HCT116 (cell line): Measurements from ENCODE around the gene ALX4. TPM values are rescaled to one million over a fixed set of nuclear protein-coding genes. Genes with fewer than 3 reads are reported as not detected.

Source experiments
- ATAC-seq: fragments of 200-7000 bp; cut with Tn5 transposase; 2 replicates; pipeline ENCODE4 v1.9.1; 2020; ENCODE audit warnings: mild to moderate bottlenecking, moderate library complexity
- BruUV-seq: library from RNA; stranded (reverse); fragments of 400-500 nt; replicated peaks from 2 replicates; lab custom pipeline; 2021; lab: Mats Ljungman, UMichigan
- CTCF ChIA-PET: fragments of 300-600 bp; sonication (Branson Sonifier 250); formaldehyde crosslinking; loops from one replicate; lab custom pipeline; 2021; ENCODE audit warnings: antibody characterized with exemption; lab: Charles Lee
- POLR2A ChIA-PET: fragments of 300-600, 350-600 bp; sonication (Branson Sonifier 250); formaldehyde crosslinking; loops from one replicate; lab custom pipeline; 2021; ENCODE audit warnings: antibody characterized with exemption; lab: Charles Lee
- RAD21 ChIA-PET, 2 experiments: fragments of 300-600 bp; sonication (Branson Sonifier 250); formaldehyde crosslinking; loops; one replicate each; lab custom pipeline; 2023; ENCODE audit warnings: low total read pairs in 2 of 2; ENCODE audit not compliant: uncharacterized antibody in 2 of 2, unreplicated experiment in 2 of 2, low non-redundant PET in 1 of 2; lab: Charles Lee
- DNase-seq: peaks from one replicate; pipeline ENCODE4 v3.0.0-alpha.2; 2010; ENCODE audit warnings: low read depth, low spot score
- H2AFZ ChIP-seq: fragments of 200-600 bp; shearing (Covaris generic), sonication (generic); 2 replicates; pipeline ENCODE4 v1.6.1; 2017; ENCODE audit warnings: low read depth, mixed run types, mixed read lengths, antibody characterized with exemption, low read length; ENCODE audit not compliant: poor library complexity, severe bottlenecking
- H3K27ac ChIP-seq: 2 replicates; pipeline ENCODE4 v1.5.1; 2012; ENCODE audit warnings: low read depth, low read length
- H3K27me3 ChIP-seq: fragments of 200-600 bp; sonication (generic); 2 replicates; pipeline ENCODE4 v1.6.1; 2016; ENCODE audit warnings: mixed run types, low read length, mixed read lengths; ENCODE audit not compliant: insufficient read depth
- H3K36me3 ChIP-seq, 2 experiments: fragments of 200-500 bp in 1 of 2; fragments of 200-600 bp in 1 of 2; sonication (Bioruptor generic) in 1 of 2; sonication (generic) in 1 of 2; 2 replicates each; pipeline versions ENCODE4 v1.5.1 to v1.6.1; 2014 to 2016; ENCODE audit warnings: low read length in 2 of 2, inconsistent platforms in 1 of 2, mixed read lengths in 1 of 2, mixed run types in 1 of 2; ENCODE audit not compliant: insufficient read depth in 2 of 2, control insufficient read depth in 1 of 2
- H3K4me1 ChIP-seq, 2 experiments: fragments of 200-600 bp in 1 of 2; sonication (generic) in 1 of 2; 2 replicates each; pipeline versions ENCODE4 v1.5.1 to v1.6.1; 2012 to 2017; ENCODE audit warnings: low read length in 2 of 2, inconsistent platforms in 1 of 2, mild to moderate bottlenecking in 1 of 2, mixed read lengths in 1 of 2, mixed run types in 1 of 2, moderate library complexity in 1 of 2; ENCODE audit not compliant: insufficient read depth in 2 of 2, control insufficient read depth in 1 of 2
- H3K4me2 ChIP-seq: fragments of 200-600 bp; sonication (generic); 2 replicates; pipeline ENCODE4 v1.6.1; 2017; ENCODE audit warnings: mixed run types, low read length, mixed read lengths
- H3K4me3 ChIP-seq, 2 experiments: fragments of 200-600 bp in 1 of 2; sonication (generic) in 1 of 2; replicated peaks in 1 of 2; 2 replicates each; pipeline ENCODE4 v1.5.1; 2011 to 2016; ENCODE audit warnings: low read length in 2 of 2, control low read depth in 1 of 2, low read depth in 1 of 2, mild to moderate bottlenecking in 1 of 2, mixed read lengths in 1 of 2, mixed run types in 1 of 2
- H3K79me2 ChIP-seq: fragments of 200-600 bp; sonication (generic); 2 replicates; pipeline ENCODE4 v1.6.1; 2017; ENCODE audit warnings: mild to moderate bottlenecking, mixed run types, low read length, moderate library complexity, mixed read lengths; ENCODE audit not compliant: insufficient read depth
- H3K9ac ChIP-seq: fragments of 200-600 bp; sonication (generic); 2 replicates; pipeline ENCODE4 v1.6.1; 2016; ENCODE audit warnings: low read length, mixed read lengths
- H3K9me2 ChIP-seq: fragments of 200-600 bp; sonication (generic), shearing (Covaris generic); 2 replicates; pipeline ENCODE4 v1.6.1; 2017; ENCODE audit warnings: mixed run types, mild to moderate bottlenecking, moderate library complexity; ENCODE audit not compliant: insufficient read depth
- H3K9me3 ChIP-seq, 2 experiments: fragments of 200-500 bp in 1 of 2; fragments of 200-600 bp in 1 of 2; sonication (Bioruptor generic) in 1 of 2; sonication (generic) in 1 of 2; 2 replicates each; pipeline ENCODE4 v1.6.1; 2014 to 2017; ENCODE audit warnings: low read length in 2 of 2, mixed read lengths in 2 of 2, inconsistent platforms in 1 of 2, low read depth in 1 of 2, mild to moderate bottlenecking in 1 of 2, mixed run types in 1 of 2, moderate library complexity in 1 of 2; ENCODE audit not compliant: control insufficient read depth in 1 of 2, insufficient read depth in 1 of 2
- H4K20me1 ChIP-seq: fragments of 200-600 bp; sonication (generic), shearing (Covaris generic); 2 replicates; pipeline ENCODE4 v1.6.1; 2017; ENCODE audit warnings: mixed run types, mild to moderate bottlenecking, moderate library complexity; ENCODE audit not compliant: insufficient read depth
- CEBPB ChIP-seq: IDR thresholded peaks from 2 replicates; pipeline ENCODE4 v1.6.1; 2012; ENCODE audit warnings: low read depth
- EGR1 ChIP-seq: IDR thresholded peaks from 2 replicates; pipeline ENCODE4 v1.6.1; 2012; ENCODE audit warnings: low read depth
- EZH2 ChIP-seq: fragments of 200-600 bp; sonication (generic); IDR thresholded peaks from 2 replicates; pipeline ENCODE4 v1.6.1; 2017; ENCODE audit warnings: antibody characterized with exemption, mixed run types
- SP1 ChIP-seq: IDR thresholded peaks from 2 replicates; pipeline ENCODE4 v1.6.1; 2012; ENCODE audit warnings: low read depth
- SRF ChIP-seq: IDR thresholded peaks from 2 replicates; pipeline ENCODE4 v1.6.1; 2012; ENCODE audit warnings: low read depth
- TCF7L2 ChIP-seq: IDR thresholded peaks from 2 replicates; pipeline ENCODE4 v1.7.0; 2011; ENCODE audit warnings: borderline replicate concordance, inconsistent platforms; ENCODE audit not compliant: insufficient read depth, insufficient read length; ENCODE audit errors: extremely low read depth
- ZFX ChIP-seq: fragments of 450-650 bp; IDR thresholded peaks from 2 replicates; pipeline ENCODE4 v1.6.1; 2017
- ZNF274 ChIP-seq: fragments of 200-500 bp; sonication (Bioruptor generic); IDR thresholded peaks from 2 replicates; pipeline ENCODE4 v1.6.1; 2014; ENCODE audit warnings: mild to moderate bottlenecking, low read depth, low read length, inconsistent platforms
- intact Hi-C: fragments of 100-400 bp; cut with micrococcal nuclease; formaldehyde crosslinking; loops from 2 replicates; pipeline ENCODE4 v1.10.0; 2022
- total RNA-seq: library from RNA; stranded (reverse); gene quantifications from one replicate; pipeline ENCODE4 v1.2.1, GENCODE V29; 2021; ENCODE audit not compliant: unreplicated experiment
- TF ChIP-seq, protein P1 (sequence below), 3 experiments: fragments of 200-600 bp in 1 of 3; sonication (generic) in 1 of 3; IDR thresholded peaks in 2 of 3; conservative IDR thresholded peaks in 1 of 3; 2 replicates each; pipeline ENCODE4 v1.5.1; 2012 to 2017; ENCODE audit warnings: low read depth in 2 of 3, low read length in 2 of 3, antibody characterized with exemption in 1 of 3, borderline replicate concordance in 1 of 3, control low read depth in 1 of 3, mild to moderate bottlenecking in 1 of 3, mixed read lengths in 1 of 3, mixed run types in 1 of 3, moderate library complexity in 1 of 3; ENCODE audit not compliant: insufficient read depth in 1 of 3

The ALX4 gene
- total RNA-seq, 1 experiment from 2014 or later, result not detected

DNA sequence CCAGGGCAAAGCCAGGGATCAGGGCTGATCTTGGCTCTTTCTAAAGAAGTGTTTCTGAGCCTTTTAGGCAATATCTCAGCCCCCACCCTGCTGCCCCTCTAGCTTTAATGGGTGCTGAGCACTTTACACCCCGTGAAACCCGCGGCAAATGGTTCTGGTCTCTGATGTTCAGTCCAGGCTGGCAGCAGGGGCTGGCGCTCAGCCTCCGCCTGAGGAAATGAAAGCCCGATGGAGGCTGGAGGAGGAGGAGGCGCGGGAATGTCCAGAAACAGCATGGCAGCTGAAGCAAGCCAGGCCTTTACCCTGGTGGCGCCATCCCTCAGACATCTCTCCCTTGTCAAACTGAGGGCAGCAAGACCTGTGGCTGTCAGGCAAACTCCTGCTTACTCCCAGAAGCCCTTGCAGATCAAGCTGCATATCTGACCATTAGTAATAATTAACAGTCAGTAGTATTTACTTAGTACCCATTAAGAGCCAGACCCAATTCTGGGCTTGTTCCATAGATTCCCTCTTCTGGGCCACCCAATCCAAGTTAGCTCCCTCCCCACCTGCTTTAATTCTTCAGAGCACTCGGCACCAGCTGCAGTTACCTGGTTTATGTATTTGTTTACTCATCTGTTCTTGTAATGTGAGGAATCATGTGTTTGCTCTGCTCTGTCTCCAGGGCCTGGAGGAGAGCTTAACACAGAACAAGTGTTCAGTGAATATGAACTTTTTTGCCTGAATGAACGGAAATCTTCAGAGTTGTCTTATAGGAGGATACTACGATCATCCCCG is 15.0 kb upstream of the ALX4 start:
- BruUV-seq, result no TSS peak
- Histone ChIP-seq H3K9me3 (no peaks in the 10 kb centered on the region), H3K4me3 (no peak overlapping the region), H3K79me2 (no peaks in the 10 kb centered on the region), H4K20me1 (no peaks in the 10 kb centered on the region), H3K27me3 (peaks cover 29% of the 10 kb centered on the region), H3K36me3 (no peaks in the 10 kb centered on the region), H3K27ac (no peak overlapping the region), H3K4me1 (no peaks in the 10 kb centered on the region), H2AFZ (no peak overlapping the region), H3K9me2 (no peaks in the 10 kb centered on the region), H3K4me2 (no peak overlapping the region), H3K9ac (no peak overlapping the region)
- ChIA-PET RAD21 (no interaction called here), CTCF (no interaction called here), POLR2A (no interaction called here)
- DNase-seq (no peak), ATAC-seq (no peak)
- intact Hi-C loops, result no loop called here
- TF ChIP-seq ZNF274 (no peak), EGR1 (no peak), EZH2 (no peak)

DNA sequence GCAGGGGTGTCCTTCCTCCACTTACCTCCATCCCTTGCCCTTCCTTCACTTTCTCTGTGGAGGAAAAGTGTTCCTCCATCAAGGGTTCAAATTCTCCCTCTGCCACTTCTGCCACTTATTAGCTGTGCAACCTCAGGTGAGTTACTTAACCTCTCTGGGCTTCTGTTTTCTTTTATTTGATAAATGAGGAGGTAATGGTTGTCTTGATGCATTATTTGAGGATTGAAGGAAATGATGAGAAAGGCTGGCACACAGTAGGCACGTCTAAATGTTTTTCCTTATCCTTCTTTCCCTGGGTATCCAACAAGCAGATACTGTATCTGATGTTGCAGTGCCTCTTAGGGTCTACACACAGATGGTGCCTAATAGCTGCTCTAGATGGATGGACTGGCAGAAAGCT is 14.3 kb upstream of the ALX4 start:
- Histone ChIP-seq H3K4me3 (no peak overlapping the region), H3K4me1 (no peaks in the 10 kb centered on the region), H3K79me2 (no peaks in the 10 kb centered on the region), H3K27me3 (peaks cover 29% of the 10 kb centered on the region), H3K9me2 (no peaks in the 10 kb centered on the region), H3K9ac (no peak overlapping the region), H2AFZ (no peak overlapping the region), H3K36me3 (no peaks in the 10 kb centered on the region), H4K20me1 (no peaks in the 10 kb centered on the region), H3K4me2 (no peak overlapping the region), H3K27ac (no peak overlapping the region), H3K9me3 (no peaks in the 10 kb centered on the region)
- no peak for ATAC-seq
- CTCF ChIA-PET, result no interaction called here
- intact Hi-C loops, result no loop called here
- no TSS peak for BruUV-seq
- TF ChIP-seq ZFX (no peak), SP1 (no peak), ZNF274 (no peak), SRF (no peak), CEBPB (no peak), TCF7L2 (no peak), EGR1 (no peak)
- TF ChIP-seq, protein P1, sequence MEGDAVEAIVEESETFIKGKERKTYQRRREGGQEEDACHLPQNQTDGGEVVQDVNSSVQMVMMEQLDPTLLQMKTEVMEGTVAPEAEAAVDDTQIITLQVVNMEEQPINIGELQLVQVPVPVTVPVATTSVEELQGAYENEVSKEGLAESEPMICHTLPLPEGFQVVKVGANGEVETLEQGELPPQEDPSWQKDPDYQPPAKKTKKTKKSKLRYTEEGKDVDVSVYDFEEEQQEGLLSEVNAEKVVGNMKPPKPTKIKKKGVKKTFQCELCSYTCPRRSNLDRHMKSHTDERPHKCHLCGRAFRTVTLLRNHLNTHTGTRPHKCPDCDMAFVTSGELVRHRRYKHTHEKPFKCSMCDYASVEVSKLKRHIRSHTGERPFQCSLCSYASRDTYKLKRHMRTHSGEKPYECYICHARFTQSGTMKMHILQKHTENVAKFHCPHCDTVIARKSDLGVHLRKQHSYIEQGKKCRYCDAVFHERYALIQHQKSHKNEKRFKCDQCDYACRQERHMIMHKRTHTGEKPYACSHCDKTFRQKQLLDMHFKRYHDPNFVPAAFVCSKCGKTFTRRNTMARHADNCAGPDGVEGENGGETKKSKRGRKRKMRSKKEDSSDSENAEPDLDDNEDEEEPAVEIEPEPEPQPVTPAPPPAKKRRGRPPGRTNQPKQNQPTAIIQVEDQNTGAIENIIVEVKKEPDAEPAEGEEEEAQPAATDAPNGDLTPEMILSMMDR (IDR thresholded peaks at IDR 0.05 in 2 of 3, conservative IDR thresholded peaks at IDR 0.05 in 1 of 3; ENCODE audit: borderline replicate concordance in 1 of 3, insufficient read depth in 1 of 3, low read depth in 2 of 3, low read length in 2 of 3), result no peak
- RAD21 ChIA-PET, result no interaction called here
- POLR2A ChIA-PET, result no interaction called here
- DNase-seq, result no peak
